GM23338 (cell line): ENCODE data around the gene HMCES. TPM values are rescaled to one million over a fixed set of nuclear protein-coding genes. Genes with fewer than 3 reads are reported as not detected.

Experiments
- ATAC-seq: fragments of 200-7000 bp; cut with Tn5 transposase; 3 replicates; pipeline ENCODE4 v1.9.1; 2020
- DNase-seq: peaks from one replicate; pipeline ENCODE4 v3.0.0-alpha.2; 2015; ENCODE audit warnings: low spot score
- H2AFZ ChIP-seq: fragments of 200-600 bp; sonication (generic); 2 replicates; pipeline ENCODE4 v1.8.0; 2016; ENCODE audit warnings: antibody characterized with exemption, mild to moderate bottlenecking, moderate library complexity
- H3F3A ChIP-seq: fragments of 200-600 bp; sonication (generic); replicated peaks from 2 replicates; pipeline ENCODE4 v1.8.0; 2017; ENCODE audit warnings: antibody characterized with exemption, mixed run types, low read depth
- H3K27ac ChIP-seq: fragments of 200-600 bp; sonication (generic); 2 replicates; pipeline ENCODE4 v1.6.1; 2016; ENCODE audit warnings: low read depth
- H3K27me3 ChIP-seq: fragments of 200-600 bp; sonication (generic); 2 replicates; pipeline ENCODE4 v1.8.0; 2016; ENCODE audit warnings: mild to moderate bottlenecking, mixed run types, moderate library complexity; ENCODE audit not compliant: insufficient read depth
- H3K36me3 ChIP-seq: fragments of 200-600 bp; sonication (generic); 2 replicates; pipeline ENCODE4 v1.8.0; 2016; ENCODE audit warnings: mild to moderate bottlenecking; ENCODE audit not compliant: insufficient read depth
- H3K4me1 ChIP-seq: fragments of 200-600 bp; sonication (generic); 2 replicates; pipeline ENCODE4 v1.8.0; 2016; ENCODE audit warnings: mild to moderate bottlenecking, moderate library complexity; ENCODE audit not compliant: insufficient read depth
- H3K4me2 ChIP-seq: fragments of 200-600 bp; sonication (generic); 2 replicates; pipeline ENCODE4 v1.7.1; 2017; ENCODE audit warnings: mixed run types
- H3K4me3 ChIP-seq: fragments of 200-600 bp; sonication (generic); 2 replicates; pipeline ENCODE4 v1.6.1; 2016; ENCODE audit warnings: mixed run types
- H3K79me2 ChIP-seq: fragments of 200-600 bp; sonication (generic); replicated peaks from 2 replicates; pipeline ENCODE4 v1.8.0; 2017; ENCODE audit warnings: mild to moderate bottlenecking; ENCODE audit not compliant: insufficient read depth
- H3K9me2 ChIP-seq: fragments of 200-600 bp; sonication (generic); 2 replicates; pipeline ENCODE4 v1.8.0; 2017; ENCODE audit not compliant: insufficient read depth
- H4K20me1 ChIP-seq: fragments of 200-600 bp; sonication (generic); replicated peaks from 2 replicates; pipeline ENCODE4 v1.8.0; 2017; ENCODE audit warnings: mild to moderate bottlenecking; ENCODE audit not compliant: insufficient read depth
- H3K27ac Mint-ChIP-seq: 2 replicates; pipeline ENCODE4 v1.8.0; 2020; ENCODE audit warnings: inconsistent platforms, mild to moderate bottlenecking, moderate library complexity, mixed read lengths
- H3K27me3 Mint-ChIP-seq: 3 replicates; pipeline ENCODE4 v1.8.0; 2022; ENCODE audit warnings: low read depth, mild to moderate bottlenecking, moderate library complexity, mixed read lengths, inconsistent platforms; ENCODE audit not compliant: insufficient read depth, poor library complexity
- H3K36me3 Mint-ChIP-seq: 3 replicates; pipeline ENCODE4 v1.8.0; 2021; ENCODE audit warnings: low read depth, mild to moderate bottlenecking, inconsistent platforms, moderate library complexity, mixed read lengths
- H3K4me1 Mint-ChIP-seq: 3 replicates; pipeline ENCODE4 v1.8.0; 2020; ENCODE audit warnings: mild to moderate bottlenecking, inconsistent platforms, mixed read lengths
- H3K4me3 Mint-ChIP-seq: 3 replicates; pipeline ENCODE4 v1.8.0; 2021; ENCODE audit warnings: moderate library complexity, mild to moderate bottlenecking, inconsistent platforms, mixed read lengths
- H3K9me3 Mint-ChIP-seq: 3 replicates; pipeline ENCODE4 v1.8.0; 2020; ENCODE audit warnings: moderate library complexity, mild to moderate bottlenecking, inconsistent platforms, mixed read lengths
- CREB1 ChIP-seq: fragments of 250-450 bp; sonication (Bioruptor Pico); IDR thresholded peaks from 2 replicates; pipeline ENCODE4 v1.5.0; 2020; ENCODE audit warnings: low read depth, mild to moderate bottlenecking, moderate library complexity
- EZH2 ChIP-seq: fragments of 200-600 bp; sonication (generic); IDR thresholded peaks from one replicate; pipeline ENCODE4 v1.8.0; 2017; ENCODE audit warnings: antibody characterized with exemption, mild to moderate bottlenecking, low read depth; ENCODE audit not compliant: unreplicated experiment
- EZH2phosphoT487 ChIP-seq: fragments of 200-600 bp; sonication (generic); IDR thresholded peaks from one replicate; pipeline ENCODE4 v1.8.1; 2018; ENCODE audit warnings: antibody characterized with exemption; ENCODE audit not compliant: unreplicated experiment
- JUNB ChIP-seq: IDR thresholded peaks from one replicate; pipeline ENCODE4 v1.6.1; 2016; ENCODE audit warnings: antibody characterized with exemption; ENCODE audit not compliant: unreplicated experiment
- POLR2AphosphoS5 ChIP-seq: IDR thresholded peaks from 2 replicates; pipeline ENCODE4 v1.6.1; 2016; ENCODE audit warnings: antibody characterized with exemption, low read depth
- REST ChIP-seq: IDR thresholded peaks from one replicate; pipeline ENCODE4 v1.6.1; 2018; ENCODE audit warnings: antibody characterized with exemption; ENCODE audit not compliant: unreplicated experiment
- STAT1 ChIP-seq: IDR thresholded peaks from one replicate; pipeline ENCODE4 v1.6.1; 2016; ENCODE audit warnings: antibody characterized with exemption; ENCODE audit not compliant: unreplicated experiment
- ZNF114 ChIP-seq: fragments of 250-450 bp; sonication (Bioruptor Pico); IDR thresholded peaks from 2 replicates; pipeline ENCODE4 v1.5.0; 2020; ENCODE audit warnings: mild to moderate bottlenecking, moderate library complexity
- ZNF331 ChIP-seq: fragments of 250-450 bp; sonication (Bioruptor Pico); IDR thresholded peaks from 2 replicates; pipeline ENCODE4 v1.5.0; 2020; ENCODE audit warnings: low read depth, mild to moderate bottlenecking, moderate library complexity
- polyA plus RNA-seq: library from polyadenylated mRNA; unstranded; fragments of >200 nt; fragmentation: Nextera tagmentation; extraction: Ambion mirVana; gene quantifications from 2 replicates; pipeline ENCODE4 v1.2.1, GENCODE V29; 2016
- total RNA-seq: library from RNA; depleted of rRNA; stranded (reverse); fragments of >200 nt; shearing (Covaris generic); gene quantifications from 2 replicates; pipeline ENCODE4 v1.2.3, GENCODE V29; 2014
- TF ChIP-seq, protein P1 (sequence below): IDR thresholded peaks from 2 replicates; pipeline ENCODE4 v1.6.1; 2016; ENCODE audit warnings: antibody characterized with exemption

HMCES gene
- total and polyA plus RNA-seq, 2 experiments from 2014 or later = 36.5 to 44.5 TPM

GRCh38 chr3:129345281-129345680 is 66.6 kb downstream of the HMCES start (continued):
- no peak for TF ChIP-seq EZH2
- TF ChIP-seq, protein P1, sequence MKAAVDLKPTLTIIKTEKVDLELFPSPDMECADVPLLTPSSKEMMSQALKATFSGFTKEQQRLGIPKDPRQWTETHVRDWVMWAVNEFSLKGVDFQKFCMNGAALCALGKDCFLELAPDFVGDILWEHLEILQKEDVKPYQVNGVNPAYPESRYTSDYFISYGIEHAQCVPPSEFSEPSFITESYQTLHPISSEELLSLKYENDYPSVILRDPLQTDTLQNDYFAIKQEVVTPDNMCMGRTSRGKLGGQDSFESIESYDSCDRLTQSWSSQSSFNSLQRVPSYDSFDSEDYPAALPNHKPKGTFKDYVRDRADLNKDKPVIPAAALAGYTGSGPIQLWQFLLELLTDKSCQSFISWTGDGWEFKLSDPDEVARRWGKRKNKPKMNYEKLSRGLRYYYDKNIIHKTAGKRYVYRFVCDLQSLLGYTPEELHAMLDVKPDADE = no peak
- TF ChIP-seq ZNF331 (CRISPR knock-in tag) = no peak
- no peak for TF ChIP-seq STAT1
- no peak for TF ChIP-seq POLR2AphosphoS5
- no peak for TF ChIP-seq JUNB
- no peak for TF ChIP-seq ZNF114 (CRISPR knock-in tag)
- TF ChIP-seq CREB1 (CRISPR knock-in tag) = no peak

GRCh38 chr3:129345971-129346370 is 67.3 kb downstream of the HMCES start:
- Mint-ChIP-seq H3K27ac (no peak overlapping the region), H3K4me3 (no peak overlapping the region), H3K9me3 (peaks cover 7% of the 10 kb centered on the region), H3K27me3 (peaks cover 13% of the 10 kb centered on the region), H3K4me1 (peaks cover 16% of the 10 kb centered on the region), H3K36me3 (no peaks in the 10 kb centered on the region)
- Histone ChIP-seq H3K27me3 (no peaks in the 10 kb centered on the region), H4K20me1 (no peaks in the 10 kb centered on the region), H3K4me2 (no peak overlapping the region), H3K9me2 (no peaks in the 10 kb centered on the region), H3K79me2 (no peaks in the 10 kb centered on the region), H3K27ac (no peak overlapping the region), H3K4me1 (peaks cover 3% of the 10 kb centered on the region; the same call in 1 of the 2 replicates), H3K4me3 (no peak overlapping the region), H2AFZ (no peak overlapping the region), H3F3A (no peaks in the 10 kb centered on the region), H3K36me3 (no peaks in the 10 kb centered on the region)
- no peak for DNase-seq
- TF ChIP-seq STAT1 (no peak), ZNF331 (CRISPR knock-in tag) (no peak), ZNF114 (CRISPR knock-in tag) (no peak)
- TF ChIP-seq, protein P1 = no peak
- no peak for ATAC-seq

- Histone ChIP-seq H2AFZ (no peak overlapping the region), H3K4me1 (peaks cover 3% of the 10 kb centered on the region; the same call in 1 of the 2 replicates), H3K9me2 (no peaks in the 10 kb centered on the region), H4K20me1 (no peaks in the 10 kb centered on the region), H3K36me3 (no peaks in the 10 kb centered on the region), H3K27ac (no peak overlapping the region), H3F3A (no peaks in the 10 kb centered on the region), H3K27me3 (no peaks in the 10 kb centered on the region), H3K79me2 (no peaks in the 10 kb centered on the region), H3K4me2 (no peak overlapping the region), H3K4me3 (no peak overlapping the region)
- Mint-ChIP-seq H3K4me1 (peaks cover 17% of the 10 kb centered on the region), H3K9me3 (peaks cover 2% of the 10 kb centered on the region; the same call in 2 of the 3 replicates), H3K4me3 (no peak overlapping the region; the same call in 2 of the 3 replicates), H3K27ac (no peak overlapping the region), H3K36me3 (no peaks in the 10 kb centered on the region), H3K27me3 (peaks cover 13% of the 10 kb centered on the region)
- no peak for ATAC-seq
- no peak for DNase-seq
- no peak for TF ChIP-seq EZH2phosphoT487
- TF ChIP-seq EZH2 = no peak
- no peak for TF ChIP-seq REST
- TF ChIP-seq STAT1 = no peak
- no peak for TF ChIP-seq ZNF331 (CRISPR knock-in tag)
These were observed 68.2 kb downstream of the HMCES start for GRCh38 chr3:129346695-129347457.
